ENCODE results near the gene ACOX2. TPM values are rescaled to one million over a fixed set of nuclear protein-coding genes. Genes with fewer than 3 reads are reported as not detected.

The ACOX2 gene
- total and polyA plus RNA-seq, 4 donors = 74.3 to 214 (median 141) TPM

DNA sequence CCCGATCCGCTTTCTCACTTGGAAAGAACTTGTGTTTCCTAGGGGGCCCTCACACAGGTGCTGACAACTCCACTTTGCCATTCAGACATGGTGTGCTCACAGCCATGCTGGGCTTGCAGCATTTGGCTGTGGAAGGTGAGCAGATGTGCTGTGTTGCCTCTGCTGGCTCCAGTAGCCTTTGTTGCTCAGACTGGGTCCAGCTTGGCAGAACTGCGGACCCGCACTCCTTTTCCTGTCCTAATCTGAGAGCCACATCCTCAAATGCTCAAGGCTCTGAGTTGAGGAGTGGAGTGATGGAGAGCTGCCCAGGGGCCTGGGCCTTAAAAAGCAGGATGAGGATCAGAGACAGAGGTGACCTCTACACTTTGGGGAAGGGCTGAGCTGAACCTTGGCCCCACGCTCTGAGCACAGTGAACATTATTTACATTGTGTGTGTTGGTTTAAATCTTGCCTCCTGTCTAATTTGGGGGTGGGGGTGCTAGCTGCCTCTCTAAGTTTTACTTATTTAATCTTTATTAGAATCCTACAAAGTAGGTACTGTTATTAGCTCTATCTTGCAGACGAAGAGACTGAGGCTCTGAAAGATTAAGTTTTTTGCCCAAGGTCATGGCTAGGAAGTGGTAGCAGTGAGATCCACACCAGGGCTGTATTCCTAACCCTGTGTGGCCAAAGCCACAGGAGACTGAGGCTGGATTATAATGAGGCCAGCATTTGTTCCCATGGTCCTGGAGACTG is 17.2 kb downstream of the ACOX2 start:
- TF ChIP-seq TAF1 (conservative IDR thresholded peaks at IDR 0.05) = no peak
- peak; percentile 44 for TF ChIP-seq YY1 (IDR thresholded peaks at IDR 0.05)
- TF ChIP-seq HNF4A (conservative IDR thresholded peaks at IDR 0.05) = peak; percentile 92 to 94
- TF ChIP-seq, protein P1, sequence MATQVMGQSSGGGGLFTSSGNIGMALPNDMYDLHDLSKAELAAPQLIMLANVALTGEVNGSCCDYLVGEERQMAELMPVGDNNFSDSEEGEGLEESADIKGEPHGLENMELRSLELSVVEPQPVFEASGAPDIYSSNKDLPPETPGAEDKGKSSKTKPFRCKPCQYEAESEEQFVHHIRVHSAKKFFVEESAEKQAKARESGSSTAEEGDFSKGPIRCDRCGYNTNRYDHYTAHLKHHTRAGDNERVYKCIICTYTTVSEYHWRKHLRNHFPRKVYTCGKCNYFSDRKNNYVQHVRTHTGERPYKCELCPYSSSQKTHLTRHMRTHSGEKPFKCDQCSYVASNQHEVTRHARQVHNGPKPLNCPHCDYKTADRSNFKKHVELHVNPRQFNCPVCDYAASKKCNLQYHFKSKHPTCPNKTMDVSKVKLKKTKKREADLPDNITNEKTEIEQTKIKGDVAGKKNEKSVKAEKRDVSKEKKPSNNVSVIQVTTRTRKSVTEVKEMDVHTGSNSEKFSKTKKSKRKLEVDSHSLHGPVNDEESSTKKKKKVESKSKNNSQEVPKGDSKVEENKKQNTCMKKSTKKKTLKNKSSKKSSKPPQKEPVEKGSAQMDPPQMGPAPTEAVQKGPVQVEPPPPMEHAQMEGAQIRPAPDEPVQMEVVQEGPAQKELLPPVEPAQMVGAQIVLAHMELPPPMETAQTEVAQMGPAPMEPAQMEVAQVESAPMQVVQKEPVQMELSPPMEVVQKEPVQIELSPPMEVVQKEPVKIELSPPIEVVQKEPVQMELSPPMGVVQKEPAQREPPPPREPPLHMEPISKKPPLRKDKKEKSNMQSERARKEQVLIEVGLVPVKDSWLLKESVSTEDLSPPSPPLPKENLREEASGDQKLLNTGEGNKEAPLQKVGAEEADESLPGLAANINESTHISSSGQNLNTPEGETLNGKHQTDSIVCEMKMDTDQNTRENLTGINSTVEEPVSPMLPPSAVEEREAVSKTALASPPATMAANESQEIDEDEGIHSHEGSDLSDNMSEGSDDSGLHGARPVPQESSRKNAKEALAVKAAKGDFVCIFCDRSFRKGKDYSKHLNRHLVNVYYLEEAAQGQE (IDR thresholded peaks at IDR 0.05) = peak; percentile 39
- peak; percentile 72 for TF ChIP-seq HNF4G (IDR thresholded peaks at IDR 0.05)
- TF ChIP-seq, protein P2, sequence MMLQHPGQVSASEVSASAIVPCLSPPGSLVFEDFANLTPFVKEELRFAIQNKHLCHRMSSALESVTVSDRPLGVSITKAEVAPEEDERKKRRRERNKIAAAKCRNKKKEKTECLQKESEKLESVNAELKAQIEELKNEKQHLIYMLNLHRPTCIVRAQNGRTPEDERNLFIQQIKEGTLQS (IDR thresholded peaks at IDR 0.05) = no peak
- TF ChIP-seq RAD21 (IDR thresholded peaks at IDR 0.05) = peak in 1 of 2 donors; percentile 36
- TF ChIP-seq RXRA (IDR thresholded peaks at IDR 0.05) = peak; percentile 82 to 85
- TF ChIP-seq, protein P3, sequence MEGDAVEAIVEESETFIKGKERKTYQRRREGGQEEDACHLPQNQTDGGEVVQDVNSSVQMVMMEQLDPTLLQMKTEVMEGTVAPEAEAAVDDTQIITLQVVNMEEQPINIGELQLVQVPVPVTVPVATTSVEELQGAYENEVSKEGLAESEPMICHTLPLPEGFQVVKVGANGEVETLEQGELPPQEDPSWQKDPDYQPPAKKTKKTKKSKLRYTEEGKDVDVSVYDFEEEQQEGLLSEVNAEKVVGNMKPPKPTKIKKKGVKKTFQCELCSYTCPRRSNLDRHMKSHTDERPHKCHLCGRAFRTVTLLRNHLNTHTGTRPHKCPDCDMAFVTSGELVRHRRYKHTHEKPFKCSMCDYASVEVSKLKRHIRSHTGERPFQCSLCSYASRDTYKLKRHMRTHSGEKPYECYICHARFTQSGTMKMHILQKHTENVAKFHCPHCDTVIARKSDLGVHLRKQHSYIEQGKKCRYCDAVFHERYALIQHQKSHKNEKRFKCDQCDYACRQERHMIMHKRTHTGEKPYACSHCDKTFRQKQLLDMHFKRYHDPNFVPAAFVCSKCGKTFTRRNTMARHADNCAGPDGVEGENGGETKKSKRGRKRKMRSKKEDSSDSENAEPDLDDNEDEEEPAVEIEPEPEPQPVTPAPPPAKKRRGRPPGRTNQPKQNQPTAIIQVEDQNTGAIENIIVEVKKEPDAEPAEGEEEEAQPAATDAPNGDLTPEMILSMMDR (IDR thresholded peaks at IDR 0.05; ENCODE audit: low read depth, low read length, missing input control) = no peak
- TF ChIP-seq, protein P4, sequence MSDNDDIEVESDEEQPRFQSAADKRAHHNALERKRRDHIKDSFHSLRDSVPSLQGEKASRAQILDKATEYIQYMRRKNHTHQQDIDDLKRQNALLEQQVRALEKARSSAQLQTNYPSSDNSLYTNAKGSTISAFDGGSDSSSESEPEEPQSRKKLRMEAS (IDR thresholded peaks at IDR 0.05) = peak; percentile 74
- TF ChIP-seq, protein P5, sequence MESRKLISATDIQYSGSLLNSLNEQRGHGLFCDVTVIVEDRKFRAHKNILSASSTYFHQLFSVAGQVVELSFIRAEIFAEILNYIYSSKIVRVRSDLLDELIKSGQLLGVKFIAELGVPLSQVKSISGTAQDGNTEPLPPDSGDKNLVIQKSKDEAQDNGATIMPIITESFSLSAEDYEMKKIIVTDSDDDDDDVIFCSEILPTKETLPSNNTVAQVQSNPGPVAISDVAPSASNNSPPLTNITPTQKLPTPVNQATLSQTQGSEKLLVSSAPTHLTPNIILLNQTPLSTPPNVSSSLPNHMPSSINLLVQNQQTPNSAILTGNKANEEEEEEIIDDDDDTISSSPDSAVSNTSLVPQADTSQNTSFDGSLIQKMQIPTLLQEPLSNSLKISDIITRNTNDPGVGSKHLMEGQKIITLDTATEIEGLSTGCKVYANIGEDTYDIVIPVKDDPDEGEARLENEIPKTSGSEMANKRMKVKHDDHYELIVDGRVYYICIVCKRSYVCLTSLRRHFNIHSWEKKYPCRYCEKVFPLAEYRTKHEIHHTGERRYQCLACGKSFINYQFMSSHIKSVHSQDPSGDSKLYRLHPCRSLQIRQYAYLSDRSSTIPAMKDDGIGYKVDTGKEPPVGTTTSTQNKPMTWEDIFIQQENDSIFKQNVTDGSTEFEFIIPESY (IDR thresholded peaks at IDR 0.05) = peak; percentile 39
- peak; percentile 82 for TF ChIP-seq FOXA2 (IDR thresholded peaks at IDR 0.05)
- no peak for TF ChIP-seq GABPA (IDR thresholded peaks at IDR 0.05 in 1 of 2, conservative IDR thresholded peaks at IDR 0.05 in 1 of 2)
- peak; percentile 64 for TF ChIP-seq FOXA1 (IDR thresholded peaks at IDR 0.05)
- TF ChIP-seq SP1 (IDR thresholded peaks at IDR 0.05) = peak; percentile 86
- TF ChIP-seq NR2F2 (IDR thresholded peaks at IDR 0.05) = peak; percentile 47
- TF ChIP-seq JUND (IDR thresholded peaks at IDR 0.05) = peak in 1 of 2 donors; percentile 65
- TF ChIP-seq EGR1 (IDR thresholded peaks at IDR 0.05; ENCODE audit: low read depth in 2 of 2) = no peak

More for the DNA sequence above, 17.2 kb downstream of the ACOX2 start:
- H3K27ac ChIP-seq (ENCODE audit: low read depth in 1 of 2, low read length in 2 of 2) = peak overlapping the region; percentile 95
- H3K36me3 ChIP-seq (ENCODE audit: control insufficient read depth in 4 of 4, insufficient read depth in 3 of 4, low read depth in 1 of 4, low read length in 3 of 4) = peaks cover 0 to 32% (median 12%) of the 10 kb centered on the region in 4 donors
- WGBS = 57% methylated on average over 6 of the region's 6 CpGs
- H3K27me3 ChIP-seq (ENCODE audit: control insufficient read depth in 4 of 4, insufficient read depth in 4 of 4, low read length in 3 of 4) = no peaks in the 10 kb centered on the region
- H3K9me3 ChIP-seq (ENCODE audit: control insufficient read depth in 4 of 4, low read length in 3 of 4) = no peaks in the 10 kb centered on the region
- H3K4me1 ChIP-seq (ENCODE audit: control insufficient read depth in 4 of 4, insufficient read depth in 4 of 4, low read length in 3 of 4) = peaks cover 33 to 66% (median 60%) of the 10 kb centered on the region in 4 donors
- DNase-seq (ENCODE audit: low spot score) = no peak
- H3K9ac ChIP-seq (ENCODE audit: low read depth in 1 of 2, low read length in 2 of 2) = peak overlapping the region; percentile 20 to 72
- H3K4me3 ChIP-seq (ENCODE audit: low read depth in 1 of 3, low read length in 3 of 3) = no peak overlapping the region
